HG03469 (cell line): Measurements from ENCODE around the gene PPP1R12B.

ENCODE experiments used
- ATAC-seq: cut with Tn5 transposase; IDR thresholded peaks from one replicate; pipeline ENCODE4 v1.9.1; 2021; ENCODE audit warnings: mild to moderate bottlenecking, moderate library complexity, moderate number of reproducible peaks; ENCODE audit not compliant: unreplicated experiment

Gene PPP1R12B, protein sequence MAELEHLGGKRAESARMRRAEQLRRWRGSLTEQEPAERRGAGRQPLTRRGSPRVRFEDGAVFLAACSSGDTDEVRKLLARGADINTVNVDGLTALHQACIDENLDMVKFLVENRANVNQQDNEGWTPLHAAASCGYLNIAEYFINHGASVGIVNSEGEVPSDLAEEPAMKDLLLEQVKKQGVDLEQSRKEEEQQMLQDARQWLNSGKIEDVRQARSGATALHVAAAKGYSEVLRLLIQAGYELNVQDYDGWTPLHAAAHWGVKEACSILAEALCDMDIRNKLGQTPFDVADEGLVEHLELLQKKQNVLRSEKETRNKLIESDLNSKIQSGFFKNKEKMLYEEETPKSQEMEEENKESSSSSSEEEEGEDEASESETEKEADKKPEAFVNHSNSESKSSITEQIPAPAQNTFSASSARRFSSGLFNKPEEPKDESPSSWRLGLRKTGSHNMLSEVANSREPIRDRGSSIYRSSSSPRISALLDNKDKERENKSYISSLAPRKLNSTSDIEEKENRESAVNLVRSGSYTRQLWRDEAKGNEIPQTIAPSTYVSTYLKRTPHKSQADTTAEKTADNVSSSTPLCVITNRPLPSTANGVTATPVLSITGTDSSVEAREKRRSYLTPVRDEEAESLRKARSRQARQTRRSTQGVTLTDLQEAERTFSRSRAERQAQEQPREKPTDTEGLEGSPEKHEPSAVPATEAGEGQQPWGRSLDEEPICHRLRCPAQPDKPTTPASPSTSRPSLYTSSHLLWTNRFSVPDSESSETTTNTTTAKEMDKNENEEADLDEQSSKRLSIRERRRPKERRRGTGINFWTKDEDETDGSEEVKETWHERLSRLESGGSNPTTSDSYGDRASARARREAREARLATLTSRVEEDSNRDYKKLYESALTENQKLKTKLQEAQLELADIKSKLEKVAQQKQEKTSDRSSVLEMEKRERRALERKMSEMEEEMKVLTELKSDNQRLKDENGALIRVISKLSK

DNA sequence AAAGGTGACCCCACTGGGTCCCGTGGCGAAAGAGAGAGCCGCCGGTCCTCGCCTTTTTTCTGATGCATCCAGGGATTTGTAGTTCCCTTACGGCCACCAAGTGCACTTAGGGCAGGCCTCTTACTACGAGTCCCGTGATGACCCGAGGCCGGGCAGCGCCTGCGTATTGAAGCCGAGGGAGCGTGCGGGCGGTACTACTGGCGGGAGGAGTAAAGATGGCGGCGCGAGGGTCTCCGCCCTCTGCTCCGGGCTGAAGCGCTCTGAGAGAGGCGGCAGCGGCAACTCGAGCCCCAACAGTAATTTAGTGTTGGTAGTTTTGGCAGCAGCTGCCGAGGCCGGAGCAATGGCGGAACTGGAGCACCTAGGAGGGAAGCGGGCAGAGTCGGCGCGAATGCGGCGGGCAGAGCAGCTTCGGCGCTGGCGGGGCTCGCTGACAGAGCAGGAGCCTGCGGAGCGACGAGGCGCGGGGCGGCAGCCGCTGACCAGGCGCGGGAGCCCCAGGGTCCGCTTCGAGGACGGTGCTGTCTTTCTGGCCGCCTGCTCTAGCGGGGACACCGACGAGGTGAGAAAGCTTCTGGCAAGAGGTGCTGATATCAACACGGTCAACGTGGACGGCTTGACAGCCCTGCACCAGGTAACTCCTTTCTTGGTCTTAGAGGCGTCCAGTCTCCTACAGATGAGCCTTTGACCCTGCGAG lies at the start of gene PPP1R12B:
Gene PPP1R12B (plus strand): TSS at position 191 of the 697 bp plus-strand sequence. CDS start 153 bp downstream, at position 344.
- peak; percentile 89 for ATAC-seq

DNA sequence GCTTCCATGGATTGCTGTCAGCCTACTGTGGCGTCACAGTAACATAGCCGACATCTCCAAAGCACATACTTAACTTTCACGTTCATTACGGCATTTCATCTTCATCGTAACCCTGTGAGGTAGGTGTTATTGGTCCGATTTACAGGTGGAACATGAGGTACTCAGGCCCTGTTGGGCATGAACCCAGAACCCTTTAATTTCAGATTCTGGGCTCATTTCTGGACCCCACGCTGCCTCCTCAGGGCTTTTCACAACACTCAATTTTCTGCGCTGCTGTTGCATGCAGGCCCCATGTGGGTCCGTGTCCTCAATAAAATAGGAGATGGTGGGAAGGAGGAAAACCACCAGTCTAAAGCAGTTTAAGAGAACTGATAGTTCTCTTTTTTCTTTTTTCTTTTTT lies 46.3 kb upstream of the PPP1R12B start:
- no peak for ATAC-seq

- no peak for ATAC-seq
Observed at GRCh38 chr1:202304375-202304774, 44.1 kb upstream of the PPP1R12B start.

DNA sequence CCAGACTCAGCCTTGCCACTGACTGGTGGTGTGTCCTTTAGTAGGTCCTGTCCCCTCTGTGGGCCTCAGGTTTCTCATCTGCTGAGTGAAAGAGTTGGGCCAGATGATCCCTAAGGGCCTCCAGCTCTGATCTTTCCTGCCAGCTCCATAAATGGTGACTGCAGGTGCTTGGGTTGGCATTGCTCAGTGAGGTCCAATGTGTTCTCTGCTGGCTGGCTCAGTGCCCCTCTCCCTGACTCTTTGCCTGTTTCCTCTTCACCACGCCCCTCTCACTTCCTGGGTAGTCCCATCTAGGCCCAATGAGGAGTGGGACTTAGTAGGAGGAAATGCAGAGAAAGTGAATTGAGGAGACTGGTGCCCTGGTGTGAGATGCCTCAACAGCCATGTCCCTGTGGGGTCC lies 43.3 kb upstream of the PPP1R12B start:
- ATAC-seq = no peak

GRCh38 chr1:202306535-202307345 lies 41.8 kb upstream of the PPP1R12B start:
- ATAC-seq = no peak

- no peak for ATAC-seq
Observed at GRCh38 chr1:202310071-202310725, 38.3 kb upstream of the PPP1R12B start.

DNA sequence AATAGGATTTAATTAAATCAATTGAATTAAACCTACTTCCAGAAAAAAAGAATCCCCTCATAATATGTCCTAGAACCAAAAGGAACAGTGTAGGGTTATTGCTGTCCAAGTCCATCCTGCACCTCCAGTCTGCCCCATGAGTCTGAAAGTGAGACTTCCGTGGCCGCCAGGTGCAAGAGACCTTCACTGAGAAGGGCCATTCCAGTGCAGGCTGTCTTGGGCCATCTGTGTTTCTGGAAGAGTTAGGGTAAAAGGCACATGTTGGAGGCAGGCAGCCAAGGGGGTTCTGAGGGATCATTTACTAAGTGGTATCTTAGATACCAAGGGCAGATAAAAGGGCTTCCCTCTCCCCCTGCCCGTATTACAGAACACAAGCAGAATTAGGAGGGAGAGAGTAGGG lies 37.8 kb upstream of the PPP1R12B start:
- ATAC-seq = no peak

- ATAC-seq = no peak
Observed at GRCh38 chr1:202311875-202312635, 36.4 kb upstream of the PPP1R12B start.

DNA sequence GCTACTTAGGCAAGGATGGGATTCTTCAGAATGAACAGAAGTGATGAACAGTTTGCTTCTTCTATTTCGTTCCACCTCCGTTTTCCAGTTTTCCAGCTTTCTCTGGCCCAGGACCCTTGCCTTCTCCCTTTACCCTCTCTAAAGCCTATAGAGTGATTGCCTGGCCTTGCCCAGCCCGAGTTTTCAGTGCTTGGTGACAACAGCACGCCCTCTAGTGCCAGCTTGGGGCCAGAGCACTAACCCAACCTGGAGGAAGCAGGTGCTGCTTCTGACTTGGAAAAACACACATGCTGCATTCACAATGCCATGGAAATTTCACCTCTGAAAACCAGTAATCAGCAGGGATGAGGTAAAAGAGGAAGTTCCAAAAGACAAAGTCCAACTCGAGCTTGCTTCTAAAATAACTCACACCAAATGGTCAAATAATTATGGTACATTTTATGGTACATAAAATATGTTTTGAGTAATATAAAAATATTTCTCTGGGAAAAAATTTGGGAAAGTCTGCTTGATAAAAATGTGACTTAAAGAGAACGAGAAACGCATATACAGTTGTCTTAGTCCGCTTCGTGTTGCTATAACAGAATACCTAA lies 32.8 kb upstream of the PPP1R12B start:
- no peak for ATAC-seq

- ATAC-seq = no peak
Observed at GRCh38 chr1:202316186-202316585, 32.3 kb upstream of the PPP1R12B start.

GRCh38 chr1:202317941-202318925 lies 30.3 kb upstream of the PPP1R12B start:
- ATAC-seq = no peak

- ATAC-seq = no peak
Observed at GRCh38 chr1:202319381-202320080, 29.0 kb upstream of the PPP1R12B start.

- ATAC-seq = no peak
Observed at GRCh38 chr1:202320081-202320405, 28.5 kb upstream of the PPP1R12B start.

GRCh38 chr1:202323731-202324130 lies 24.8 kb upstream of the PPP1R12B start:
- ATAC-seq = no peak

DNA sequence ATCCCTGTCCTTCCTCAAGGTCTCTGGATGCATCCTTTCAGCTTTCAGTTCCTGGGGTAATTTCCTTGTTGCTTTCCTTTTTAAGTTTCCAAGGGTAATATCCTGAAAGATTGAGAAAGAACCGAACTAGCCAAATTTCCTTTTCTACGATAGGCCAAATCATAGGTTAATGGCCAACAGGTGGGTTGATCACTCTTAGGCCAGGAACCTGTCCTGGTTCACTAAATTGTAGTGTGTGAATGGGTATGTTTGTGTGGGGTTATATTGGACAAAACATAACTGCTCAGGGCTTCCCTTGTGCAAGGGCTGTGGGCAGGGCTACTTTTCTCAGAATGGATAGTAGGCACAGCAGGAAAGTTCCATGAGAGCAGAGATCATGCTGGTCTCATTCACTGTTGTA lies 23.9 kb upstream of the PPP1R12B start:
- ATAC-seq = no peak

GRCh38 chr1:202329891-202330290 lies 18.6 kb upstream of the PPP1R12B start:
- ATAC-seq = no peak

- no peak for ATAC-seq
Observed at GRCh38 chr1:202333861-202334260, 14.6 kb upstream of the PPP1R12B start.
